H9 (cell line): ENCODE results near the gene CMTM8. TPM values are rescaled to one million over a fixed set of nuclear protein-coding genes. Genes with fewer than 3 reads are reported as not detected.

Source experiments
- DNase-seq: peaks from one replicate; pipeline ENCODE4 v3.0.0-alpha.2; 2017
- H2AFZ ChIP-seq: one replicate; pipeline ENCODE4 v1.6.1; 2013; ENCODE audit warnings: mild to moderate bottlenecking, low read length, control low read depth, moderate library complexity
- H2AK5ac ChIP-seq: 2 replicates; pipeline ENCODE4 v1.6.1; 2013; ENCODE audit warnings: low read length, control low read depth, mixed read lengths; ENCODE audit not compliant: insufficient read length
- H2BK120ac ChIP-seq: one replicate; pipeline ENCODE4 v1.6.1; 2013; ENCODE audit warnings: low read depth, mild to moderate bottlenecking, low read length, control low read depth, inconsistent platforms; ENCODE audit not compliant: poor library complexity, severe bottlenecking
- H2BK12ac ChIP-seq: 2 replicates; pipeline ENCODE4 v1.6.1; 2013; ENCODE audit warnings: low read length, control low read depth, mixed read lengths, low read depth; ENCODE audit not compliant: insufficient read length
- H2BK15ac ChIP-seq: 2 replicates; pipeline ENCODE4 v1.6.1; 2013; ENCODE audit warnings: low read depth, low read length, control low read depth
- H2BK20ac ChIP-seq: one replicate; pipeline ENCODE4 v1.6.1; 2013; ENCODE audit warnings: low read depth, mild to moderate bottlenecking, low read length, control low read depth, inconsistent platforms; ENCODE audit not compliant: poor library complexity, severe bottlenecking
- H2BK5ac ChIP-seq: 2 replicates; pipeline ENCODE4 v1.6.1; 2013; ENCODE audit warnings: low read length, control low read depth, mixed read lengths; ENCODE audit not compliant: insufficient read length
- H3K14ac ChIP-seq: 2 replicates; pipeline ENCODE4 v1.6.1; 2013; ENCODE audit warnings: low read length, control low read depth; ENCODE audit not compliant: insufficient read depth
- H3K18ac ChIP-seq: 2 replicates; pipeline ENCODE4 v1.6.1; 2013; ENCODE audit warnings: low read depth, mild to moderate bottlenecking, mixed read lengths, low read length, control low read depth; ENCODE audit not compliant: insufficient read length
- H3K23ac ChIP-seq: 2 replicates; pipeline ENCODE4 v1.6.1; 2013; ENCODE audit warnings: low read length, control low read depth, mixed read lengths, low read depth; ENCODE audit not compliant: insufficient read length
- H3K23me2 ChIP-seq: 2 replicates; pipeline ENCODE4 v1.6.1; 2013; ENCODE audit warnings: low read depth, mild to moderate bottlenecking, mixed read lengths, low read length, control low read depth; ENCODE audit not compliant: insufficient read length, poor library complexity, severe bottlenecking
- H3K27ac ChIP-seq: 2 replicates; pipeline ENCODE4 v1.5.1; 2013; ENCODE audit warnings: low read length, control low read depth, mixed read lengths, low read depth; ENCODE audit not compliant: insufficient read length
- H3K27me3 ChIP-seq: 2 replicates; pipeline ENCODE4 v1.6.1; 2013; ENCODE audit warnings: low read length, control low read depth, inconsistent platforms; ENCODE audit not compliant: insufficient read depth
- H3K4ac ChIP-seq: 2 replicates; pipeline ENCODE4 v1.6.1; 2013; ENCODE audit warnings: low read depth, mild to moderate bottlenecking, control low read depth, inconsistent platforms, low read length, moderate library complexity
- H3K4me1 ChIP-seq: 2 replicates; pipeline ENCODE4 v1.6.1; 2013; ENCODE audit warnings: low read length, control low read depth, inconsistent platforms; ENCODE audit not compliant: insufficient read depth
- H3K4me2 ChIP-seq: 2 replicates; pipeline ENCODE4 v1.6.1; 2013; ENCODE audit warnings: low read length, control low read depth, mixed read lengths; ENCODE audit not compliant: insufficient read length, insufficient read depth
- H3K56ac ChIP-seq: 2 replicates; pipeline ENCODE4 v1.6.1; 2013; ENCODE audit warnings: low read depth, mild to moderate bottlenecking, mixed read lengths, low read length, control low read depth; ENCODE audit not compliant: insufficient read length
- H3K79me1 ChIP-seq: 2 replicates; pipeline ENCODE4 v1.6.1; 2013; ENCODE audit warnings: low read depth, mild to moderate bottlenecking, moderate library complexity, low read length, control low read depth, inconsistent platforms; ENCODE audit not compliant: insufficient read depth, poor library complexity, severe bottlenecking
- H3K79me2 ChIP-seq: 2 replicates; pipeline ENCODE4 v1.6.1; 2013; ENCODE audit warnings: low read length, control low read depth, inconsistent platforms; ENCODE audit not compliant: insufficient read depth
- H3K9ac ChIP-seq: 2 replicates; pipeline ENCODE4 v1.6.1; 2013; ENCODE audit warnings: low read length, control low read depth, mixed read lengths; ENCODE audit not compliant: insufficient read length; ENCODE audit errors: extremely low read depth
- H3K9me3 ChIP-seq: one replicate; pipeline ENCODE4 v1.6.1; 2013; ENCODE audit warnings: low read depth, low read length, inconsistent platforms; ENCODE audit not compliant: control insufficient read depth
- H3T11ph ChIP-seq: one replicate; pipeline ENCODE4 v1.6.1; 2013; ENCODE audit warnings: mild to moderate bottlenecking, low read length, control low read depth, inconsistent platforms
- H4K20me1 ChIP-seq: one replicate; pipeline ENCODE4 v1.6.1; 2013; ENCODE audit not compliant: control insufficient read depth, insufficient read length, insufficient read depth
- H4K5ac ChIP-seq: 2 replicates; pipeline ENCODE4 v1.6.1; 2013; ENCODE audit warnings: low read depth, mild to moderate bottlenecking, mixed read lengths, low read length, control low read depth; ENCODE audit not compliant: insufficient read length
- H4K8ac ChIP-seq: replicated peaks from 2 replicates; pipeline ENCODE4 v1.6.1; 2013; ENCODE audit warnings: low read length, control low read depth, mixed read lengths, low read depth; ENCODE audit not compliant: insufficient read length
- H4K91ac ChIP-seq: 2 replicates; pipeline ENCODE4 v1.6.1; 2013; ENCODE audit warnings: low read depth, mild to moderate bottlenecking, moderate library complexity, mixed read lengths, low read length, control low read depth; ENCODE audit not compliant: insufficient read length
- H3K27ac Mint-ChIP-seq, 3 experiments: 2 replicates in 2 of 3; 3 replicates in 1 of 3; pipeline ENCODE4 v1.8.0; 2020 to 2021; ENCODE audit warnings: mixed read lengths in 3 of 3, mild to moderate bottlenecking in 1 of 3, moderate library complexity in 1 of 3
- H3K27me3 Mint-ChIP-seq: 2 replicates; pipeline ENCODE4 v1.8.0; 2021; ENCODE audit warnings: low read depth, mild to moderate bottlenecking, moderate library complexity, mixed read lengths
- H3K36me3 Mint-ChIP-seq, 3 experiments: 2 replicates in 2 of 3; 3 replicates in 1 of 3; pipeline ENCODE4 v1.8.0; 2020 to 2021; ENCODE audit warnings: low read depth in 3 of 3, mixed read lengths in 3 of 3; ENCODE audit not compliant: insufficient read depth in 1 of 3
- H3K4me1 Mint-ChIP-seq, 2 experiments: 2 replicates each; pipeline ENCODE4 v1.8.0; 2020; ENCODE audit warnings: mixed read lengths in 2 of 2
- H3K4me3 Mint-ChIP-seq, 2 experiments: 2 replicates in 1 of 2; 3 replicates in 1 of 2; pipeline ENCODE4 v1.8.0; 2020 to 2021; ENCODE audit warnings: mild to moderate bottlenecking in 2 of 2, mixed read lengths in 2 of 2, moderate library complexity in 1 of 2
- H3K9me3 Mint-ChIP-seq, 2 experiments: 2 replicates in 1 of 2; 3 replicates in 1 of 2; pipeline ENCODE4 v1.8.0; 2020; ENCODE audit warnings: mild to moderate bottlenecking in 2 of 2, mixed read lengths in 2 of 2, moderate library complexity in 1 of 2
- CTCF ChIP-seq: fragments of 200-600 bp; sonication (generic); conservative IDR thresholded peaks from 3 replicates; pipeline ENCODE4 v1.8.0; 2021; ENCODE audit warnings: antibody characterized with exemption, mild to moderate bottlenecking
- WGBS: extraction: QIAGEN DNeasy Blood & Tissue Kit; methylation state at CpG from one replicate; pipeline ENCODE4 v1.1.7; 2013; ENCODE audit warnings: missing lambda C conversion rate, low lambda C conversion rate, mixed read lengths; ENCODE audit not compliant: insufficient read length; ENCODE audit errors: extremely low coverage; 5-methylcytosine and 5-hydroxymethylcytosine counted together
- total RNA-seq: library from RNA; stranded (reverse); gene quantifications from 2 replicates; pipeline ENCODE4 v1.2.1, GENCODE V29; 2021

CMTM8 gene
- total RNA-seq, 1 experiment from 2014 or later = 4.0 TPM

- Mint-ChIP-seq H3K4me1 (peaks cover 39 to 50% of the 10 kb centered on the region in 2 experiments), H3K27ac (no peak overlapping the region), H3K4me3 (no peak overlapping the region), H3K27me3 (no peaks in the 10 kb centered on the region; the same call in 1 of the 2 replicates), H3K9me3 (no peaks in the 10 kb centered on the region), H3K36me3 (0 out of 7 replicates have a peak, but pooled peaks cover 0 to 3% (median 0%) of the 10 kb centered on the region in 3 experiments)
- Histone ChIP-seq H3K9me3 (no peaks in the 10 kb centered on the region), H4K20me1 (no peaks in the 10 kb centered on the region), H2AFZ (no peak overlapping the region), H3K4ac (no peak overlapping the region), H2AK5ac (no peak overlapping the region), H2BK20ac (no peak overlapping the region), H3K4me1 (peaks cover 9% of the 10 kb centered on the region; the same call in 1 of the 2 replicates), H3K4me2 (no peak overlapping the region), H3K18ac (no peak overlapping the region), H4K91ac (no peak overlapping the region), H3K79me1 (no peaks in the 10 kb centered on the region), H2BK5ac (no peak overlapping the region), H3K56ac (no peak overlapping the region), H3K23me2 (no peaks in the 10 kb centered on the region), H4K5ac (no peak overlapping the region), H3K9ac (no peak overlapping the region), H2BK120ac (no peak overlapping the region), H3K79me2 (no peaks in the 10 kb centered on the region), H3K27me3 (no peaks in the 10 kb centered on the region), H4K8ac (no peak overlapping the region), H3K23ac (no peak overlapping the region), H2BK12ac (no peak overlapping the region), H2BK15ac (no peak overlapping the region), H3K27ac (no peak overlapping the region), H3T11ph (no peak overlapping the region), H3K14ac (no peak overlapping the region)
- WGBS = no CpG with 5 or more reads among the region's 2 CpGs
- TF ChIP-seq CTCF = no peak
- DNase-seq = no peak
Observed at GRCh38 chr3:32301426-32301825, 62.9 kb downstream of the CMTM8 start.
